Endothelial cell (in vitro differentiated cells): ENCODE results near the gene CALHM6. TPM values are rescaled to one million over a fixed set of nuclear protein-coding genes. Genes with fewer than 3 reads are reported as not detected.
"Not testable (repeated sequence)": the region's sequence is repeated elsewhere in the genome, so short reads cannot be mapped to it uniquely, and the experiment has no call there.

ENCODE experiments used
- DNase-seq: peaks from one replicate; pipeline ENCODE4 v3.0.0; 2021; ENCODE audit warnings: low spot score
- H3K27ac Mint-ChIP-seq: one replicate; pipeline ENCODE4 v1.8.0; 2021; ENCODE audit warnings: mixed read lengths, inconsistent platforms; ENCODE audit not compliant: unreplicated experiment
- H3K27me3 Mint-ChIP-seq: one replicate; pipeline ENCODE4 v1.8.0; 2021; ENCODE audit warnings: mild to moderate bottlenecking, moderate library complexity, mixed read lengths, inconsistent platforms; ENCODE audit not compliant: unreplicated experiment
- H3K36me3 Mint-ChIP-seq: one replicate; pipeline ENCODE4 v1.8.0; 2021; ENCODE audit warnings: mild to moderate bottlenecking, low read depth, mixed read lengths, inconsistent platforms; ENCODE audit not compliant: unreplicated experiment
- H3K4me1 Mint-ChIP-seq: one replicate; pipeline ENCODE4 v1.8.0; 2021; ENCODE audit warnings: mild to moderate bottlenecking, mixed read lengths, inconsistent platforms; ENCODE audit not compliant: unreplicated experiment
- H3K4me3 Mint-ChIP-seq: one replicate; pipeline ENCODE4 v1.8.0; 2021; ENCODE audit warnings: mild to moderate bottlenecking, mixed read lengths, inconsistent platforms; ENCODE audit not compliant: unreplicated experiment
- H3K9me3 Mint-ChIP-seq: one replicate; pipeline ENCODE4 v1.8.0; 2021; ENCODE audit warnings: mixed read lengths, inconsistent platforms; ENCODE audit not compliant: unreplicated experiment
- CTCF ChIP-seq: fragments of 200-600 bp; sonication (generic); IDR thresholded peaks from one replicate; pipeline ENCODE4 v1.5.0; 2021; ENCODE audit warnings: antibody characterized with exemption; ENCODE audit not compliant: unreplicated experiment
- total RNA-seq: library from RNA; stranded (reverse); fragmentation: NEBNext Ultra II Directional; extraction: Animal tissue kit (Norgen Biotek cat#: 25700); gene quantifications from one replicate; pipeline ENCODE4 v1.2.1, GENCODE V29; 2021; ENCODE audit not compliant: unreplicated experiment

Gene CALHM6
- total RNA-seq, 1 donor from 2014 or later, result 1.3 TPM

GRCh38 chr6:116483616-116484015 is 22.4 kb downstream of the CALHM6 start:
- Mint-ChIP-seq H3K36me3 (no peaks in the 10 kb centered on the region), H3K27me3 (no peaks in the 10 kb centered on the region), H3K27ac (no peak overlapping the region), H3K4me1 (peaks cover 5% of the 10 kb centered on the region), H3K9me3 (no peaks in the 10 kb centered on the region), H3K4me3 (no peak overlapping the region)
- no peak for DNase-seq
- no peak for TF ChIP-seq CTCF

DNA sequence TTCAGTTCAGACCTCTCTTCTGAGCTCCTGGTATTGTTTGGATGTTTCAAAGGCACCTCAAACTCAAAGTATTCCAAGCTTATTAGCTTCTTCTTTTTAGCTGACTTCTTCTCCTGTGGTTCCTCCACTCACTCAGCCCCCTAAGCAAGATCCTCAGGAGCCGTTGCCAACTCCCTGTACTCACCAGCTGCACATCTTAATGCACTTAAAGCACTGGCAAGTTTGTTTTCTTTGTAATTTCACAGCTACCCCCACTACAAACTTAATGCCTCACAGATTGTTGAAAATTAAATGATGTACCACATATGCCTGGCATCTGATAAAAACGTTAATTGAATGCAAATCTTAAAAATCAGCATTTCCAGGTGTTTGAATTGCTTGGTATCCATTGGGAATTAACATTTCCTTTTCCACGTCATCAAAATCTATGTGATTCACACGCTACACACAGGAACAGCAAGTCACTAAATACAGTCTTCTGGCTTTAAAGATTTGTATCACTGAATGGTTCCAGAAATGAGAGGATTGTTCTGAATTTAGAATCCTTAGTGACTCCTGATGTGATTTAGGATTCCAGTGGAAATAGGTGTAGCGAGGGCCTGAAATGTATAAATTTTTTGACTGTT is 24.5 kb downstream of the CALHM6 start:
- Mint-ChIP-seq H3K27ac (no peak overlapping the region), H3K4me1 (peaks cover 5% of the 10 kb centered on the region), H3K4me3 (no peak overlapping the region), H3K9me3 (no peaks in the 10 kb centered on the region), H3K36me3 (no peaks in the 10 kb centered on the region), H3K27me3 (no peaks in the 10 kb centered on the region)
- DNase-seq, result no peak
- TF ChIP-seq CTCF, result no peak

- Mint-ChIP-seq H3K4me3 (no peak overlapping the region), H3K27ac (peak overlapping the region; percentile 53)
Measured at GRCh38 chr6:116491610-116492330, 30.6 kb downstream of the CALHM6 start.

DNA sequence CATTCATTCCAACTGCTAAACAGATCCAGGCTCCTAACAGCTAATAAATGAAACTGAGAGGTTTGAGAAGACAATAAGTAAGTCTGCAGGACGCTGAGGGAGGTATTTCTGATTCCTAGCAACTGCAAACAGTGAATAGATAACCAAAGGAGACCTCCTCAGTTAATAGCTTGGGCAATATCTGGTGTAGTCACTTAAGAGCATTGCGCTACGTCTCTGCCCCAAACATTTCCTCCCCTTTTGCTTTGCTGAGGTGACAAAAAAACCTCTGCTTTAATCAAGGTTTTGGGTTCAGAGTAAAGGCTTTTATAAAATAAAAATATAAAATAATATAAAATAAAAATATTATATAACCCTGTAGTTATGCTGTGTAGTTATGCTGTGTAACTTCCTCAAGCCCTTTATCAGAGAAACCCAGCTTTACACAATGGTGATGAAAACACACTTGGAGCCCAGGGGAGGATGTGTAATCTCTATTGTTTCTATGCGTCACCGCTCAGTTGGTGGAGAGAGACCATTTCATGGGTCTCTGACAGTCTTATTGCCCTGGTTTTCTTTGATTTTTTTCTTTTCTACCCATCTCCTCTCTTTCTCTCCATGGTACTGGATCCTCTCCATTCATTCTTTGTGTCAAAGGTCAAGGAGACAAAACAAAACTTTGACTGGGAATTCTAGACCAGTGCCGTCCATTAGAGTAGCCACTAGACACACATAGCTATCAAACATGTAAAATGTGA is 31.3 kb downstream of the CALHM6 start:
- H3K9me3 Mint-ChIP-seq, result no peaks in the 10 kb centered on the region
- no peaks in the 10 kb centered on the region for H3K36me3 Mint-ChIP-seq
- H3K4me3 Mint-ChIP-seq, result no peak overlapping the region
- peak overlapping the region; percentile 89 for H3K27ac Mint-ChIP-seq
- no peaks in the 10 kb centered on the region for H3K27me3 Mint-ChIP-seq
- DNase-seq, result no peak
- peaks cover 3% of the 10 kb centered on the region for H3K4me1 Mint-ChIP-seq
- TF ChIP-seq CTCF, result no peak

More at GRCh38 chr6:116491610-116492330, 30.6 kb downstream of the CALHM6 start:
- no peaks in the 10 kb centered on the region for H3K36me3 Mint-ChIP-seq
- no peaks in the 10 kb centered on the region for H3K27me3 Mint-ChIP-seq
- DNase-seq, result no peak
- peaks cover 3% of the 10 kb centered on the region for H3K4me1 Mint-ChIP-seq
- no peaks in the 10 kb centered on the region for H3K9me3 Mint-ChIP-seq
- TF ChIP-seq CTCF, result no peak

- DNase-seq, H3K36me3 Mint-ChIP-seq, H3K9me3 Mint-ChIP-seq, H3K27ac Mint-ChIP-seq, H3K27me3 Mint-ChIP-seq, H3K4me3 Mint-ChIP-seq: not testable (repeated sequence)
- peaks cover 15% of the 10 kb centered on the region for H3K4me1 Mint-ChIP-seq
Measured at GRCh38 chr6:116495161-116495560, 34.0 kb downstream of the CALHM6 start.
